B cell (primary cell): Measurements from ENCODE around the gene SEMA4F.

Source experiments
- CTCF ChIP-seq: fragments of 200-600 bp; IDR thresholded peaks from one replicate; pipeline ENCODE4 v1.8.0; 2022; ENCODE audit warnings: antibody characterized with exemption, mild to moderate bottlenecking
- EZH2 ChIP-seq: IDR thresholded peaks from 2 replicates; pipeline ENCODE4 v1.6.1; 2012; ENCODE audit warnings: borderline replicate concordance, low read depth, mild to moderate bottlenecking, moderate library complexity, low read length; ENCODE audit not compliant: insufficient read depth, poor library complexity, severe bottlenecking

GRCh38 chr2:74682501-74682900 is 28.5 kb downstream of the SEMA4F start:
- TF ChIP-seq CTCF, result no peak
- no peak for TF ChIP-seq EZH2
